ENCODE data around the gene PTTG1IP.
A peak's percentile ranks its signal among the peaks of the same experiment; 100 is the strongest.

PTTG1IP gene

DNA sequence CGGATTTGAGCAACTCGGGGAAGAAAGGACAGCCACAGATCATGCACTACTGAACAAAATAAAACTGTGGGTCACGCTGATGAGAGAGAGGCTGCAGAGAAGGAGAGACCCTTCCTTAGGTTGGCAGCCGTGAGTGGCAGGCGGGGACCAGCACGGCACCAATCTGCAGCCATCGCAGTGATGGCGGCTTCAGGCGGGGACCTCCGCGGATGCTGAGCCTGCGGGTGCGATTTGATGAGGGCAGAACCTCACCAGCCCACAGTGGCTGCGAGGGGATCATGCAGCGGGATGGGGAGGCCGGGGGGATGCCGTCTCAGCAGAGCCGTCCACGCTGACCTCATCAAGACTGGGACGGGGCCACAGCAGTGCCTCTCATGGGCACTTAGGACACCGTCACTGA, 35.4 kb upstream of the PTTG1IP start:
- DNase-seq: no peak

DNA sequence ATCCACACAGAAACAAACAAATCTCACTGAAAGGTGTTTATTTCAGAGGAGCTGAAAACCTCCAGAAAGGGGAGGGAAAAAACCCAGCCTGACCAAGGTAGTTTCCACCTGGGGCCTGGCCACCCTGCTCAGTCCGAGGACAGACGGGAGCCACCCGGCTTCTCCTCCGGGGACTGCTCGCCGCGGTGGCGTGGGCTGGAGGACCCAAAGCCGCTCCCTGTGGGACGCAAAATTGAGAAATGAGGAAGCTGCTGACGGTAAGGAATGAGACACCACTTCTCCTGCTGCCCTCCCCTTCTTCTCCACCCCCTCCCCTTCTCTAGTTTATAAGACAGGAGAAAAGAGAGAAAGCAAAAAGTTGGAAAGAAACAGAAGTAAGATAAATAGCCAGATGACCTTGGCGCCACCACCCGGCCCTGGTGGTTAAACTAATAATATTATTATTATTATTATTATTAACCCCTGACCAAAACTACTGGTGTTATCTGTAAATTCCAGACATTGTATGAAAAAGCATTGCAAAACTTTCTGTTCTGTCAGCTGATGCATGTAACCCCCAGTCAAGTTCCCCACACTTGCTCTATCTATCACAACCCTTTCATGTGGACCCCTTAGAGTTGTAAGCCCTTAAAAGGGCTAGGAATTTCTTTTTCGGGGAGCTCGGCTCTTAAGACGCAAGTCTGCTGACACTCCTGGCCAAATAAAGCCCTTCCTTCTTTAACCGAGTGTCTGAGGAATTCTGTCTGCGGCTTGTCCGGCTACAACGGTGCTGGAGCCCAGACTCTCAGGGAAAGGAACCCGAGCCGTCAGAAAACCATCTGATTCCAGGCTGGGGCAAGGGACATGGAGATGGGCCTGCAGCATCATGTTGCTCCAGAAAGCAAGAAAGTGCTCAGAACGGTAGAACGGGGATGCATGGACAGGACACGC, 34.7 kb upstream of the PTTG1IP start:
- DNase-seq: no peak

DNA sequence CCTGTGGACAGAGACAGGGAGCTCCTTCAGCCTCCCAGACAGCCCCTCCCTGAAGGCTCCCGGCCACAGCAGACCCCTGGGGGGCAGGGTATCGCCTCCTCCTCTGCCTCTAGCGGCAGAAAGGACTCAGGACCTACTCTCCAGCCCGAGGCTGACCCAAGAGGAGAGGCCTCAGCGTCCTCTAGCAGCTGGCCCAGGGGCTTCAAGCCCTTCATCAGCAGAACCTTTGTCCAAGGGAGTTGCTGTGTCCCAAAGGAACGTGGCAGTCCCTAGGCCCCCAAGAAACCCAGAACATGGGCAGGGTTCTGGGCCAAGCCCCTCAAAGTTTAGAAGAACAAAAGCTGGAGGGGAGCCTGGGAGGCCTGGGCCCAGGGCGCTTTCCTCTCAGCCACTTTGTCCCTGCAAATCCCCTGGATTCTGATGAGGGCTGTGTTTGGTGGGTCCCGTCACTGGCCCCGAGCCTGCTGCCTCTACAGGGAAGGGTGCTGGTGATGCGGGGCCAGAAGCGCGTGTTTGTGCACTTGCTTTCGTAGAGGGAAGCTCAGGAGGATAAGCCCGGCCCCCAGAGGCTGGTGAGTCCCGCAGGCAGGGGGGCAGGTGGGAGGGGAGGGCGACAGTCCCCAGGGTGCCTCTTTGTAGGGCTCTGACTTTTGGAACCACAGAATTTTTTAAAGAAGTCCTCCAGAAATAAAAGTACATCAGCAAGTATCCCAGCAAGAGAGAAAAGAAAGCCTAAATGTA, 33.9 kb upstream of the PTTG1IP start:
- peak; percentile 32 for DNase-seq

DNA sequence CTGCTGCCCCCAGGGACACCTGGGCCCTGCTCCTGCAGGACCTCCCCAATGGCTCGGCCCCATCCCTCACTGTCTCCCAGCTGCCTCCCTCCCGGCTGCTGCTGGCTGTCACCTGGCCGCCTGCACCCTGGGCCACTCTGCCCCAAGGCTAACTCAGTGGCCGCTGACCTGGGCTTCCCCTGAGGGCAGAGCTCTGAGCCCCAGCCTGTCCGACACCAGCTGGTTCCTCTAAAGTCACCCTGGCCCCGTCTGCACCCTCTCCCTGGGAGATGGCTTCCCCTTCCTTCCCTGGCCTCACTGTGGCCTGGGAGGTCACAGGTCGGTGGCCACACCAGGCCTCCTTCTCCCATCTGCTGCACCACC, 32.2 kb upstream of the PTTG1IP start:
- no peak for DNase-seq

DNA sequence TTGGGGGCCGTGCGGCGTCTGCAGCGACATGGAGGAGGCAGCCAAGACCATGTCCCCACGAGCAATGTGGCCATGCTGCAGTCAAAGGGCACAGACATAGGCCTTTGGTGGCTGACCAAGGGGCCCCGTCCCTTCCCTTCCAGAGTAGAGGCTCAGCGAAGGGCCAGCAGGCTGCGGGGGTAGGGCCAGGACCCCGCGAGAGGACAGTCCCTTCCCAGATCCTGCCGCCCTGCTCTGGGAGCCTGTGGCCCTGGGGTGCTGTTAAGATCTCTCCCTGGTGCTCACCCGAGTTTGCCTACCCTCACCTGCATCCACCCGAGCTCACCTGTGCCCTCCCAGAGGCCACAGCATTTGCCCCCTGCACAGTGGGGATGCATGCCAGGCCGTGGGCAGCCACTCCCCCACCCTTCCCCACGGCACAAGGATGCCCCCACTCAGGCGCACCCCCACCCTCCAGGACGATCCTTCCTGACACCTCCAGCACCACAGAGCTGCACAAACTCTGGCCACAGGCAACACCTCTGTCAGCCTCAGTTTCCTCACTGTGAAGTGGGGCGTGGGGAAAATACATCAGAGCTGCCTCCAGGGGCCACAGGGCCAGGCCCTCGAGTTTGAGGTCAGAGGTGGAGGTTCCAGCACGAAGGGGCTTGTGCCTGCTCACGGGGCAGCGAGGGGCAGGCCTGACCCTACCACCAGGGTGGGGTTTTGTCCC, 31.7 kb upstream of the PTTG1IP start:
- DNase-seq: no peak

- no peak for DNase-seq
Measured at GRCh38 chr21:44904141-44904923, 30.8 kb upstream of the PTTG1IP start.

DNA sequence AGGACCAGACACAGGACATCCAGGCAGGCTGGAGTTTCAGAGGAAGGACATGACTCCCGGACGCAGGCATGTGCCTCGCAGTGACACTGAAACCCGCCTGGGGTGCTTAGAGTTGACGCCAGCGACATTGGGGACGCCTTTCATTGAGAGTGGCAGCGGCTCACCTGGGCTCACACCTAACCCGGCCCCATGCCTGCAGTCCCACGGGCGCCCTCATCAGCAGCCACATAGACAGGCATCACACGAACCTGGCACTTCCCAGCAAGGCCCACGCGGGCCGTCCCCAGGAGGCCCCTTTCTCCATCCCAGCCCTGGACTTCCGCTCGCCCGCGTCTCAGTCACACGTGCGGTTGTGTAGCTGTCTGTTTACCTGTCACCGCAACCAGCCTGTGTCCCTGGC, 30.2 kb upstream of the PTTG1IP start:
- no peak for DNase-seq

DNA sequence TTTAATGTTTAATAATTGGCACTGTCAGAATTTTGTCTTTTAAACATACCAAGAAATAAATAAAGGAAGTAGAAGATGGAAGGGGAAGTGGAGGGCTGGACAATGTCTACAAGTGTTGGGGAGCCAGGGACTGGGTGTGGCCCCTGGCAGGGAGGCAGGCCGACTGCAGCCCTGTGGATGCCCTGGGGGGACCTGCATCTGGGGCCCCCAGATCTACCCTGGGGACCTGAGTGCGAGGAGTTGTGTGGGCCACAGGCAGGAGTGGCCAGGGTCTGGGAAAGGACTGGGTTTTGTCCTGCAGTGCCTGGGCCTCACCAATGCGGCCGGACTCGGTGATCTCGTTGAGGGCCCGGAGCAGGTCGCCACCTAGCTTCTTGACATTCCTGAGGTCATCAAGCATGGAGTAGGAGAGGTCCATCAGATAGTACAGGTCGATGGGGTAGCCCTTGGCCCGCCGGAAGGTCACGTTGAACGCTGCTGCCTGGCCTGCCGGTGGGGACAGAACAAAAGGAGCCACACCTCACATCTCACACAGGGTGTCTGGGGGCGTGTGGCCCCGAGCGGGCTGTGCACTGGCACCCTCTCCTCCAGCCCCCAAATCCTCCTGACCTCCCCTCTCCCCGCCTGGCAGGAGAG, 29.7 kb upstream of the PTTG1IP start:
- no peak for DNase-seq

DNA sequence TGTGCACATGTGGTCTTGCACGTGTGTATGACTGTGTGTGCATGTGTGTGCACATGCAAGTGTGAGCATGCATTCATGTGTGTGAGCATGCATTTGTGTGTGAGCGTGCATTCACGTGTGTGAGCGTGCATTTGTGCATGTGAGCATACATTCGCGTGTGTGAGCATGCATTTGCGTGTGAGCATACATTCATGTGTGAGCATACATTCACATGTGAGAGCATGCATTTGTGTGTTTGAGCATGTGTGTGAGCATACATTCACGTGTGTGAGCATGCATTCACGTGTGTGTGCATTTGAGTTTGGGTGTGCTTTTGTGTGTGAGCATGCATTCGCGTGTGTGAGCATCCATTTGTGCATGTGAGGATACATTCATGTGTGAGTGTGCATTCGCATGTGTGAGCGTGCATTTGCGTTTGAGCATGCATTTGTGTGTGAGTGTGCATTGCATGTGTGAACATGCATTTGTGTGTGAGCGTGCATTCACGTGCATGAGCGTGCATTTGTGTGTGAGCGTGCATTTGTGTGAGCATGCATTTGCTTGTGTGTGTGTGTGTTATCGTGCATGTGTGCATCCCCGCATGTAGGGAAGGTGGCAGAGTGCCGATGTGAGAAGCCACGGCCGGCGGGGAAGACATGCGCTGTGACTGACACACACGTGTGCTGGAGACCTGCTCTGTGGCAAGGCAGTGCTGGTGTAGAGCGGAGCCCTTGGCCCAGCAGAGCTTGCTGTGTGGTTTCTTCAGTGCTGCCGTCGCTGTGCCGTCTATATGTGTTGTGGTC, 29.0 kb upstream of the PTTG1IP start:
- DNase-seq: no peak

DNA sequence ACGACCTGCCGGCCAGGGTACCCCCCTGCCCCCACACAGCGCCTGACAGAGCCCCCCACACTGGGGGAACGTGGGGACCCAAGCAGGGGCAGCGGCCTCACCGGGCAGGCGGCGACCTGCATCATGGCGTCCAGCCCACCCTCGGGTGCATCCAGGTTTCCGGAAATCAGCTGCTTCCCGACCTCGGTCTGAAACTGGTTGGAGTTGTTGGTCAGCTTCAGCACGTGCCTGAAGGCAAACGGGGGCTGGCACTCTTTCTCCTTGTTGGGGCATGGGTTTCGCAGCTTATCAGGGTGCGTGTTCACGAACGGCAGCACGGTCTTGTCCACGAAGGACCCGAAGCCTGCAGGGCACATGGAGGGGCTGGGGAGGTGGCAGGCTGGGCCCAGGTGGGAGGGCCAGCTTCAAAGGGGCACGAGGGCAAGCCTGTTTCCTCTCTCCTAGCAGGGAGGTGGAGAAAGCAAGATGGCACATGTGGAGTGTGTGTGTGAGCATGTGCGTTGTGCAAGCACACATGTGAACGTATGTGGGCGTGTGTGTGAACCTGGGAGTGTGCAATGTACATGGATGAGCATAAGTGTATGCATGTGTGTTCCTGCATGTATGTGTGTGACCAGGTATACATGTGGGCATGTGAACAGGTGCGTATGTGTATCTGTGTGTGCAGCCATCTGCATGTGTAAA, 28.0 kb upstream of the PTTG1IP start:
- no peak for DNase-seq

- DNase-seq: no peak
Measured at GRCh38 chr21:44900559-44901251, 27.2 kb upstream of the PTTG1IP start.

DNA sequence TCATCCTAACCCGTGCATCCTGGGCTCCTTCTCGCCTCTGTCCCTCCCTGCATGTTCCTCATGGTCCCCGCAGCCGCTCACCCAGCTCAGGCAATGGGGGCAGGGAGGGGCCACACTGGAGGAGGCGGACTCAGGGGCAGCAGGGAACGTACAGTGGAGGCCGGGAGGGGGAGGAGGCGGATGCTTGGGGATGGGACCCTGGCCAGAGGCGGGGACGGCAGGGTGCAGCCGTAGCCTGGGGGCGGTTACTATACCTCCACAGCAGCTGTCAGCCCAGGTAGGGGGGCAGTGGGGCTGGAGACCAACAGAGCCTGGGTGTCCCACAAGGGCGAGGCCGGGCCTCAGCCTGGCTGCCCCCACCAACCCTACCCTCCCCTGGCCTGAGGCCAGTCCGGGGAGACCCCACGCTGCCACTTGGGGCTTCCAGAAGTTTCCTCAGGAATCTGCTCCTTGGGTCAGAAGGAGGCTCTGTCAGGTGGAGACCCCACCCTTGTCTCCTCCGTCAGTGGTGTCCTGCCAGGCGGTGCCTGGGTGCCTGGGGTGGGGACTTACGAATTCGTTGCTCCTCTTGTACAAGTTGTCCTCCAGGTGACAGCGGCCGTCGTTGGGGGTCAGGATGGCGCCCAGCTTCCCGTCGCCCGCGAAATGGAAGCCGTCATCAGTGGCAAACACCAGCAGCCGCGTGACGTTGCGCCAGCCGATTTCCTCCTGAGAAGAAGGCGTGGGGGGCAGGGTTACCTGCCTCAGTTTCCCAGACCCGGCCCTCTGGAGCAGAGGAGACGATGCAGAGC, 26.5 kb upstream of the PTTG1IP start:
- no peak for DNase-seq

GRCh38 chr21:44898851-44899767, 25.6 kb upstream of the PTTG1IP start:
- no peak for DNase-seq

DNA sequence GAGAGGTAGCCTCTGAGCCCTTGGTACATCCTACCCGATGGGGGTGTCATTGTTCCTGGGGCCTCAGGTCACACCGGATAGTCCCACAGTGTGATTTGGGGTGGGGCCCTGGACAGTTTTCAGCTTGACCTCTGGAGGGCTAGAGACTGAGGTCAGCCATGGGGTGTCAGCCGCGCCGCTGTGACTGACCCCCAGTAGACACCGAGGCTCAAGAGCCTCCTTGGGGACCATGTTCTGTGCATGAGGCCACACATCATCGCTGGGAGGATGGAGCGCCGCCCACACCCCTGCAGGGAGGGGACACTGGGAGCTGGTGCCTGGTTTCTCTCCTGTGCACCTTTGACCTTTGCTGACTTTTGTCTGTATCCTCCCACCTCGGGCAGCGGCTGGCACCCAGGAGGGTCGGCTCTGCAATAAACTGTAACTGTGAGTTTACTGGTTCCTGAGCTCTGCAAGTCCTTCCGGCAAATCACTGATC, 24.6 kb upstream of the PTTG1IP start:
- no peak for DNase-seq

- no peak for DNase-seq
Measured at GRCh38 chr21:44897326-44898010, 24.0 kb upstream of the PTTG1IP start.

DNA sequence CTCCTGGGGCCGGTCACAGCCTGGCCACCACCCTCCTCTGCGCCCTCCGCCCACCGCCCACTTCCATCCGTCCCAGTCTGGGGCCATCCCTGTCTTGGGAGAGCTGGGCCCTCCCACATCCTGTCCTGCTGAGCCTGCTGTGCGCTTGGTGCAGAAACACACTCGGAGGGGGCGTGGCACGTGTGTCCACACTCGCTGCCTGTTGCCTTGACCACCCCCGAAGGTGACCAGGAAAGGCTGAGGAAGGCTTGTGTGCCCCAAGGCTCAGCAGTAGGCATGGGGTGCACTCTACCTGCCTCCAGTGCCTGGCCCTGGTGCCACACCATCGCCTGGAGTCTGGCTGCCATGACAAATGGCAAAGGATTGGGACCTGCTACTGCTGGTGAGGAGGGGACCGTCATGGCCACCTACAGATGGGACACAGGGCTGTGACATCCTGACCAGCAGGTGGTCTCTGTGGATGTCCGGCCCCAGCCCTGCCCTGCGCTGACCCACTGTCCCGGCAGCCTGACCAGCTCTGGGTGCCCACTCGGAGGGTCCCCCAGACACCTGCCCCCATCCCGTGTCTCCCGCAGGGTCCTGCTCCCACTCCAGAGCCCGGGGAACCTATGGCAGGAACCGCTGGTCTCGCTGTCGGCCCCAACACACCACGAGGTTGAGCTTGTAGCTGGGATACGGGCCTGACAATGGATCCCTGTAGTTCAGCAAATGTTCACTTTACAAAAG, 23.2 kb upstream of the PTTG1IP start:
- no peak for DNase-seq

DNA sequence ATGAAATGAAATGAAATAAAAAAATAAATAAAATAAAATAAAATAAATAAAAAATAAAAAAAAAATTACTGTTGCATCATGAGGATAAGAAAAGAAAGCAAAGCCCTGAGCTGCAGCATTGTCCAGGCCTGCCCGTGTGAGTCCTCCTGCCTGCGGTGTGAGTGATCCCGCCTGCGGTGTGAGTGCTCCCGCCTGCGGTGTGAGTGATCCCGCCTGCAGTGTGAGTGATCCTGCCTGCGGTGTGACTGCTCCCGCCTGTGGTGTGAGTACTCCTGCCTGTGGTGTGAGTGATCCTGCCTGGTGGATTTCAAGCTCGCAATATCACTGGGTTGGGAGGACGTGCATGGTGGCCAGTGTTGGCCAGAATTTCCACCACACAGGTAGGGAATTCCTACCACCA, 22.4 kb upstream of the PTTG1IP start:
- DNase-seq: no peak

All from CD4-positive, alpha-beta T cell treated with Interleukin-17A for 4 hours (primary cell).